Measurements from ENCODE around the gene ADGRL3.
"Not testable (repeated sequence)": the region's sequence is repeated elsewhere in the genome, so short reads cannot be mapped to it uniquely, and the experiment has no call there.

The ADGRL3 gene

DNA sequence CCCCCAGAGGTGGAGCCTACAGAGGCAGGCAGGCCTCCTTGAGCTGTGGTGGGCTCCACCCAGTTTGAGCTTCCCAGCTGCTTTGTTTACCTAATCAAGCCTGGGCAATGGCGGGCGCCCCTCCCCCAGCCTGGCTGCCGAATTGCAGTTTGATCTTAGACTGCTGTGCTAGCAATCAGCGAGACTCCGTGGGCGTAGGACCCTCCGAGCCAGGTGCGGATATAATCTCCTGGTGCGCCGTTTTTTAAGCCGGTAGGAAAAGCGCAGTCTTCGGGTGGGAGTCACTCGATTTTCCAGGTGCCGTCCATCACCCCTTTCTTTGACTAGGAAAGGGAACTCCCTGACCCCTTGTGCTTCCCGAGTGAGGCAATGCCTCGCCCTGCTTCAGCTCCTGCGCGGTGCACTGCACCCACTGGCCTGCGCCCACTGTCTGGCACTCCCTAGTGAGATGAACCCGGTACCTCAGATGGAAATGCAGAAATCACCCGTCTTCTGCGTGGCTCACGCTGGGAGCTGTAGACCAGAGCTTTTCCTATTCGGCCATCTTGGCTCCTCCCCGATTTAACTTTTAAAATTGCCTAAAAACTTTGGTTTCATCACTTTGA, 446.7 kb downstream of the ADGRL3 start:
- DNase-seq (ENCODE audit: low read depth), result not testable (repeated sequence)

DNA sequence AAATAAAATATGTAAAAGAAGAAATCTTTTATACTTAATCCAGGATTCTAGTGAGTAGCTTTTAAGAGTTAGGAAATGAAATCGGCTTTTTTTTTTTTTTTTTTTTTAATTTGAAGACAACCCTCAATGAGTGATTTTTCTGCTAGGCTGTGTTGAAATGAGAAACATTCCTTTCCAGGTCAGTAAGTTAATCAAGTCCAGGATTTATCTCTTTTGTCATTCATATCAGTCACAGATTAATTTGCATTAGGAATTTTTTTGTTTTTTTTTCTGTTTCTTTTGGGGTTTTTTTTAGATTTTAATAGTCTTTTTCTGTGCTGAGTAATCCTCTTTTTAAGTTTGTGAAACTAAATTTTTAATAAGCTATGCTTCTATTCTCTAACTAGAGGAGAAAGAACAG, 448.1 kb downstream of the ADGRL3 start:
- no peak for DNase-seq (ENCODE audit: low read depth)

DNA sequence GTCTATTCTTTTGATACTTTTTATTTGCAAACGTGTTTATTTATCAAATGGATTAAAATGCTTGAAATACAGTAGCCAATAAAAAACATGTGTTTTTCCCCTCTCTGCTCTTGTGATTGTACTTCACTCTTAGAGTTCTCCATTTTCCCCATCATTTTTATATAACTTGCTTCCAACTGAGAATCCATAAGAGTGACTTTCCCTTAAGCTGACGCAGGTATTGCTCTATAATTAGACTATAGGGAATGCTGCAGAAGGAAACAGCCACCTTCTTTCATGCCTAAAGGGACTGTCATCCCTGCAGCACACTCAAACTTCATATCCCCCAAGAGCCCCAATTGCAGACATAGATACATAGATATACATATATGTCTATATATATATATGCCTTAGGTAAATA, 456.9 kb downstream of the ADGRL3 start:
- DNase-seq (ENCODE audit: low read depth), result no peak

DNA sequence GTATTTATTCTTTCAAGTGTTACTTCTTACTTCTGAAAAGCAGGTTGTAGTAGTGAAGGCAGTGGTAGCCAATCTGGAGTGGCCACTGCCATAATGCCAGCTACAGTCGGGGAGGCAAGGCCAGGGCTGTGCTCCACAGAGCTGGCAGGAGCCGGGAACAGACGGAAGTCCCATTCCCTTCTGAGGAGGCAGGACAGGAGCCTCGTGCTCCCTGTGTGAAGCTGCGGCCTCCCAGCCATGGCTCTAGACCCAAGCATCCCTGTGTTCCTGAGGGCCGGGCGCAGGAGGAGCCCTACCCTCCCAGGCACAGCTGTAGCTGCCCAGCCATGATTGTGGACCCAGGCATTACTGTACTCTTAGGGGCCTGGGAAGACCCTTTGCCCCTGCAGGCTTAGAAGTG, 461.8 kb downstream of the ADGRL3 start:
- DNase-seq (ENCODE audit: low read depth), result no peak

DNA sequence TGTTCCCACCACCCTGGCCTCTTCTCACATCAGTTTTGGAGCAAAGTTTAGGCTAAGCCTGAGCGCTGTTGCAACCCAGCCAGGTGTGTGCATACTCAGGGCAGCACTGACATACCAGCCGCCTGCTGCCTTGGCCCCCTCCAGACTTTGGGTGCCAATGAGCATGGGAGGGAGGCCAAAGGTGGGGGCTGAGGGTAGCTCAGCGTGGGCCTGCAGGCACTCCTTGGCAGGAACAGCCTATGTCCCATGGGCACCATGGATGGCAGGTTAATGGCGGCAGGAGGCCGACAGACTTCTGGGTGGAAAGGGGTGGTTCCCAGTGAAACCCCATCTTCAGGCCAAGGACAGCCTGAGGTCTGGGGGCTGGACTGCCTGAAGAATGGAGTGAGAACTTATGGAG, 462.2 kb downstream of the ADGRL3 start:
- no peak for DNase-seq (ENCODE audit: low read depth)

DNA sequence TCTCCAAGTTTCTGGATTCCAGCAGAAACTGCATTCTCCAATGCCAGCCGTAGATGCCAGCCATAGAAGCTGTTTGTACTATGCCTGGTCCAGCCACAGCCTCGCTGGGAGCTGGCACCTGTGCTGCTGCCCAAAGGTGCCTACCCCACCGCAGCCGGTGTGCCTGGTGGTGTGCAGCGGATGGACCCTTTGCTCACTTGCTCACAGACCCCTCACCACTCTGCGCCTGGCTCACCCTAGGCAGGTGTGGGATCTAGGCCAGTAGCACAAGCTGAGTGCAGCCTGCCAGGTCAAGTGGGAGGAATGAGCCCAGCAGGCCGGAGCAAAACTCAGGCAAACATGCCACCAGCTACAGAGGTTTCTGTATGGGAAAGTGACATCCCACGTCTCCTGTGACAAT, 463.2 kb downstream of the ADGRL3 start:
- no peak for DNase-seq (ENCODE audit: low read depth)

DNA sequence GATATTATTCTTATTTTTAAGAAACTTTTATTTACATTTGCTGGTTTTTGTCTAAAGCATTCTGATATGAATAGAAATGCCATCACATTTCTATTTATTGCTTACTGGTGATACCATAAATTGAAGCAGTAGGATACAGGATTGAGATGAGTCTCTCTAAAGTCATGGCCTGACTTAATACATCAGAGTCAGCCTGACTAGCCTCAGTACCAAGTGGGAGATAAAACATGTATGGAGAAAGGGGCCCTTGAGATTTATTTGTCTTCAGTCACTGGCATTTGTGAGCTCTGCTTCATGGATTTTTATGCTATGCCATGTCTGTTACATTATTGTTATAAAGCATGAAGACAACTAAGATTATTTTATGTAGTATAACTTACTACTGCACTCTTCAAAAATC, 465.5 kb downstream of the ADGRL3 start:
- DNase-seq (ENCODE audit: low read depth), result no peak

DNA sequence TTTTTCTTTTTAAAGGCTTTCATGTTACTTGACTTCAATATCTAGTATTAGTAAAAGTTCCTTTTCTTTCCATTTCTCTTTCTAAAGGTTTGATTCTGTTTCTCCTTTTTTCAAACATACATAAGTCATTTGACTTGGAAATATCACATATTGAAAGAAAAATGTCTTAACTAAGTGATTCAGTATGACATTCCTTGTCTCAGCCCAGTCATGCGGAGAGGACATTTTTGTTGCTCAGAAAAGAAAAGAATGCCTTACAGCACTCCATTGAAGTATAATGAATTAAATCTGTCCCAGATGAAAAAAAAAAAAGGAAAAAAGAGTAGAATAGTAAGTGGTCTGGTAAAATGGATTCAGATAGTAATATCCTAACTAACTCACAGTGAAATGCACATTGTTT, 466.1 kb downstream of the ADGRL3 start:
- no peak for DNase-seq (ENCODE audit: low read depth)

DNA sequence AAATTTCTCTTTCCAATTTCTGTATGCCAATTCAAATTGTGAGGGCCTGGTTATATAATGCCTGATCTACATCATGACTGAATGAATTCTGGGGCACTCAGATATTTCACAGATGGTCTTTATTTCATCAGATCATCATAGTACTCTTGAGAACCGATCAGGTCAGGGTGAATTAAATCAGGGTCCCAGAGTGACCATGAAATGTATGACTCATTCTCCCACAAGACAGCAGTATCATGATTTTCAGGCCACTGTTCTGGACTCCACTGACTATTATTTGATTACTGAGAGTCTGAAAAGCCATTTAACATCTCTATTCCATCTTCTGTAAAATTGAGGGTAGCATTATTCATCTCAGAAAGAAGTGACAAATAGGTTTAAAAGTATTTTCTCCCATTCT, 471.5 kb downstream of the ADGRL3 start:
- DNase-seq (ENCODE audit: low read depth), result no peak

DNA sequence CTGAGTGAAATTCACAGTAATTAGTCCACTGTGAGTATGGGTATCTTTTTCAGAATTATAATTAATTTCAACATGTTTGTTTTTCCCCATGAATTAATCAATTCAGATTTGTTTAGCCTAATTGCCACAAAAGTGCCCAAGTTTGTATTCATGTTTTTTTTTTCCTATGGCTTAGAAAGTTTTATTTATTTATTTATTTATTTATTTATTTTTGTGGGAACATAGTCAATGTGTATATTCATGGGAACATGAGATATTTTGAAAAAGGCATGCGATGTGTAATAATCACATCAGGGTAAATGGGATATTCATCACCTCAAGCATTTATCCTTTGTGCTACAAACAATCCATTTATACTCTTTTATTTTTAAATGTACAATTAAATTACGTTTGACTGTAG, 475.3 kb downstream of the ADGRL3 start:
- DNase-seq (ENCODE audit: low read depth), result no peak

DNA sequence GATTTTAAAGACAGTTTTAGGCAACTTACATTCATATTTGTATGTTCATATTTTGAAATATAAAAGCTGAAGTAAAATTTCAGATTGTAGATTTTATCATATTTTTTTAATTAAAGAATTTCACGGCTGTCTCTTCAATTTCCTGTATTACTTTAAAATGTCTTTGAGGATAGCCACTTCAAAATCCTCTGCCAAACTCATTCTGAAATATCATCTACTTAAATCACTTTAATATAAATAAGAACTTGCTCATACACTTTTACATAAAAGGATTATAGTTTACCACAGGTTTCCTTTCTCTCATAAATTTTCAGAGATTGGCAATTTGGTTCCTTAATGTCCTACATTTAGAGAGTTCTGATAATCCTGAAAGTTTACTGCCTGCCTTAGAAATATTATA, 478.2 kb downstream of the ADGRL3 start:
- no peak for DNase-seq (ENCODE audit: low read depth)

DNA sequence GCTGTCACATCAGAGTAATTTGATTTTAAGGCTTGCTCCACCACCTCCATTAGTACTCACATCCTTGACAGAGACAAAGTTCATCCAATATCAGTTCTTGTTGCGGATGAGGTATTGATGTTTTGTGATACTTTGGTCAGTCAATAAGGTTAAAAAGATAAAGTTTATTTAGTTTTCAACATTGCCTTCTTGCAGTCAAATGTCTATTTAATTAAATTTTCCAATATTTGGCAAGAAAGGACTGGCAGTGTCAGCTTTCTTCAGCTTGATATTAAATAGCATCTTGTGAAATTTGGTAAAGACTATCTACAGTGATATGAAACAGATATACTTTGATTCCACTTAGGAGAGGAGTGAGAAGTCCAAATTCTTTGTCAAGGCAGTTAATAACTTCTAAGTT, 493.4 kb downstream of the ADGRL3 start:
- no peak for DNase-seq (ENCODE audit: low read depth)

DNA sequence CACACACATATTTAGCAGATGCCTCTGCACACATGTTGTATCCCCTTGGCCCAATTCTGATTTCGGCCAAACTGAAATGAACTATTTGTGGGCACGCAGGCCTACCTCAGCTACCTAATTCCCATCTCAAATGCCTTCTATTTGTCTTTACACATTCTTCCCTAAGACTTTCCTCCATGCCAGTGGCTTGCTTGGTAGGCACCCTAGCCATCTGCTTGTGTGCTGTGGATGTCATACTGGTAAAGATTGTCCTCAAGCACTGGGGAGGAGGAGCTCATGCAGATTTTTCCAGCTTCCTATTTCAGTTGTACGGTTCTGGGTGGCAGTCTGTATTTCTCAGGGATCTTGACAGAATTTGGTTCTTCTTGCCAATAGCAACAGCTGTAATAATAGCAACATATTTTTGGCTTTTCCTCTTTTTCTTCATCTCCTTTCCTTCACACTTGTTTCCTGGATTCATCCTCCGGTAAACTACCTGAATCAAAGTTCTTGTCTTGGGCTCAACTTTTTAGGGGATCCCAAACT, 514.3 kb downstream of the ADGRL3 start:
- DNase-seq (ENCODE audit: low read depth), result no peak

DNA sequence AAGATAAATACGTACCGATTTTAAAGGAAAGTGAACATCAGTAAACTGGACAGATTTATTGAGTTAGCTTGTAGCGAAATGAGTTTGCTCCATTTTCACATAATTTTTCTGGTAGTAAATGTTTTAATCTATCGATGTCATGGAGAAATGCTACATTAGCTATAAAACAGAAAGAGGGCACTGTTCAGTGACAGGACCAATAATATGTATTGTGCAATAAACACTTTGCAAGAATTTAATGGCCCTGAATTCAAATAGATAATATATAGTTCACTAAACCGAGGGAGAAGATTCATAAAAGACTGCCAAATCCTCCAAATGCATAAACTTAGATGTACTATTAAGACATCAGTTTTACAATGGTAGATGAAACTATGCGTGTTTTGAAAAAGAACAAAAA, 516.3 kb downstream of the ADGRL3 start:
- no peak for DNase-seq (ENCODE audit: low read depth)

DNA sequence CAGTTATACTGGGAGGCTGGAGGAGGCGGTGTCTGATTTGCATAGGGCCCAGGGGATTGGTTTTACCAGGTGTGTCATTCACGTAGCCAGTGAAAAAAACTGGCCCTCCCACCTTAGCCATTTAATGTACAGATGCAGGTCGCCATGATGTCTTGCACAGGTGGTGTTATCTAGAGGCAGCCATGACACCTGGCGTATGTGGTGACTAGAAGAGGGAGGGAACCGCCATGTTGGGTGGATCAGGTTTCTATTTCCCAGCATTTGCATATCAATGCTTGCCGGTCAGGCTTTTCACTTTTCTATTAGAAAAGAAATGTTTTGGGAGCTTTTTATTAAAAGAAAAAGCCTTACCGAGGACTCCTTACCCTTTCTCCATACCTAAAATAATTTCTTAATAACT, 523.4 kb downstream of the ADGRL3 start:
- no peak for DNase-seq (ENCODE audit: low read depth)

DNA sequence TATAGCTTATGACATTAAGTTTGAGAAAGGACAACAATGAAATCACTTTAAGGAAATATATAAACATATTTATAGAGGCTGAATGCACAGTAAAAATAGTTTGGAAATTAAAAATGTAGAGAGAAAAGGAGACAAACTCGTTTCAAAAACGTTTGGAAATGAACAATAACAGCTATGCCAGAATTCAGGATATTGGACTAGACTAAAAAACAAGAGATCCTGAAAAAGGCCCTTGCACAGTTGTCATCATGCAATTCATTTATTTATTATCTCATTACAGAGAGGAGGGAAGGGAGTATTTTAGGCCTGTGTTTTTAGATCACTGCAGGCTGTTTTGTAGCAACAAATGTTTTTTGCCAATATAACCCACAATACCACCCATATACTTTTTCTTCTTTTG, 527.2 kb downstream of the ADGRL3 start:
- DNase-seq (ENCODE audit: low read depth), result no peak

DNA sequence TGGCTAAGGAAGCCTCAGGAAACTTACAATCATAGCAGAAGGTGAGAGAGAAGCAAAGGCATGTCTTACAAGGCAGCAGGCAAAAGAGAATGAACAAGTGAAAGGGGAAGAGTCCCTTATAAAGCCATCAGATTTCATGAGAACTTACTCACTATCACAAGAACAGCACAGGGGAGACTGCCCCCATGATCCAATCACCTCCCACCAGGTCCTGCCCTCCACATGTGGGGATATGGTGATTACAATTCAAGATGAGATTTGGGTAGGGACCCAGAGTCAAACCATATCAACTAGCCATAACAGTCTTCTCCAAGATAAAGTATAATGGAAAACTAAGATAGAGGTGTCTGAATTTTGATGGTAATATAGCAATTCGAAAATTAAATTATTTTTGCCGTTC, 534.3 kb downstream of the ADGRL3 start:
- no peak for DNase-seq (ENCODE audit: low read depth)

DNA sequence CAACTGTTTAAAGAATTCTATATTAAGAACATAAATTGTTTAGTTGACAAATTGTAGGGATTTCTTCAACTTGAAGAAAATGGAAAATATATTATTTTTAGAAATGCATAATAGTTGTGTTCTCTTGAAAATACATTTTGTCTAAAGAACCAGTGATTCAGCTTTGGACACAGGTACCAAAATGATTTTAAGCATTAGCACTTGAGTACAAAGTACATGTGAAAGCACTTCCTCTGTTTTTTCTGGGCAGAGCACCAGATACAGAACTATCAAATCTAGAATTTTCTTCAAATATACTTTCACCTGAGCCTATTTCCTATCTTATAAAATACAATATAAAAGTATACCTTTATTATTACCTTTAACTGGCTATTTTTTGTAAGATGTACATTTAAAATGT, 539.8 kb downstream of the ADGRL3 start:
- DNase-seq (ENCODE audit: low read depth), result no peak

DNA sequence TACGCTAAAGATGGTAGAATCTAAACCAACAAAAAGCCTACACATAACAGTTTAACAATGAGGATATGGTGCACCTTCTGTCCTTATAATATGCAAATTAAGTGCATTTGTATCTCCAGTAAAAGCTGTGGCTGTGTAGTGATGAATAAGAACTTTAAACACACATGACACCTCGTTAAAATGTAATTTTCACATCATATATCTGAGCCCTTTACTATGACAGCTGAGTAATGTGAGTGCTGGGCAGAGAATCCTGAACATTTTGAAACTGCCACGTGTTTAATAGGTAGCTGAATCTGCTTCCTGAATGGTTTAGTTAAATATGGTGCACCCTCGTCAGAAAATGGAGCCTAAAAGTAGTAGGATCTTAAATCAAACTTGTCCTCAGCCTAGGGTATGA, 540.8 kb downstream of the ADGRL3 start:
- no peak for DNase-seq (ENCODE audit: low read depth)

DNA sequence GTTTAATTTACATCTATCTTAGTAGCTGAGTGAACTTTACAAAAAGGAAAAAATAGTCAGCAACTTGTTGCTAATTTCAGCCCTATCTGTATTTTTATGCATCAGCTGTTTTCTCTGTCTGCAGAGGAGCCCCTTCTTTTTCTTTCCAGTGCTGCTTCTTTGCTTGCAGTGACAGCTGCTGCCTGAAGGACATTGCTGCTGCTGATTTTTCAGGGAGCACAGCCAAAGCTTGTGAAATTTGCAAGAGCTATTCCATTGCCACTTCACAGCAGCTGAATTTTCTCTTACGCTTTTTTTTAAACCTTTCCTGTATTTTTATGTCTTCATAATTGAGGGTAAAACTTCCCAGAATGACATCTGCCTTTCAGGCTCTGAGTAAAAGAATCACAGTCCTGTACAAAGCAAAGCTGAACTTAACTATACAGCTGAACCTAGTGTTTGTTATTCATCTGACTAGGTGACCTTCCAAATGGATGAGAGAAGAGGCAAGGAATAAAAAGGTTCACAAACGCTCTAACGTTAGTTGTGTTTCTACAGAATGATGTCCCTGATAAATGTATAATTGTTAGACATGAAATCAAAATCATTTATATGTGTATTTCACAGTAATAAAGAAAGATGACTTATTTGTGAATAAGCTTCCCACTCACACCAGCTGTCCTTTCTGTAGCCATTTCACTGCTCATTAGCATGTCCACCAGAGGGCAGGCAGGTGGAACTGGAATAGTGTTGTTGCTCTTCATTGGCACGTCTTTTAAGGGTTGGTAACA, 541.4 kb downstream of the ADGRL3 start:
- no peak for DNase-seq (ENCODE audit: low read depth)

DNA sequence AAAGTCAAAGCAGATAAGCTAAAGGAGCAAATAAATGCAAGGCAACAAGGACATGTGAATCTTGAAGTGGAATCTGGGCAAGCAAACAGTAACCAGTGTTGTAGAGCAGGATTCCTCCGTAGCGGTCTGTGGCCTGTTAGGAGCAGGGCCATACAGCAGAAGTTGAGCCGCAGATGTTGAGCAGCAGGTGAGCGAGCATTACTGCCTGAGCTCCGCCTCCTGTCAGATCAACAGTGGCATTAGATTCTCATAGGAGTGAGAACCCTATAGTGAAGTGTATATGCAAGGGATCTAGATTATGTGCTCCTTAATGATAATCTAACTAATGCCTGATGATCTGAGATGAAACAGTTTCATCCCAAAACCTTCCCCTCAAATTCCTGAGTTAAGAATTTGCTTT, 550.7 kb downstream of the ADGRL3 start:
- DNase-seq (ENCODE audit: low read depth), result no peak

DNA sequence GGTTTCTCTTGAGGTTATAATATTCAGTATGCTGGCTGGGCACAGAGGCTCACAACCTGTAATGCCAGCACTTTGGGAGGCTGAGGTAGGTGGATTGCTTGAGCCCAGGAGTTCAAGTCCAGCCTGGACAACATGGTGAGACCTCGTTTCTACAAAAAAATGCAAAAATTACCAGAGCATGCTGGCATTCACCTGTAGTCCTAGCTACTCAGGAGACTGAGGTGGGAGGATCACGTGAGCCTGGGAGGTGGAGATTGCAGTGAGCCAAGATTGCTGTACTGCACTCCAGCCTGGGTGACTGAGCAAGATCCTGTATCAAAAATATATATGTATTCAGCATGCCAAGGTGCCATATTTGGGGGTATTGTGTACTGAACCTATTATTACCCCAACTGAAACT, 552.5 kb downstream of the ADGRL3 start:
- no peak for DNase-seq (ENCODE audit: low read depth)

DNA sequence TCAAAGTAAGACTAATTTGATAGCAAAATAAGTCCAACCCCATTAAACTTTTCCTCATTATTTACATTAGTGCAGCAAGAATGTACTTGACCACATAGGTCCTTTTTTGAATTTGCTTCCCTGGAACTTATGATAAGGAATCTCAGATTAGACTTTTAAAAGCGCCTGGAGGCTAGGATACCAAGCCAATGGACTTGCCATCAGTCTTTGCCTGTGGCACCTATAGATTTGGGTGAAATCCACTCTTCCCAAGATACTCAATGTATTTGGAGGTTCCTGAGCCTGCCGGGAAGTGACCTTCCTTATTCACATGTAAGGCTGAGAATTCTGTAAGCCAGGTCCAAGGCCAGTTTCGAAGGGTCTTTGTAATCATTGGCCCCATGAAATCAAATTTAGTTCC, 553.6 kb downstream of the ADGRL3 start:
- no peak for DNase-seq (ENCODE audit: low read depth)

DNA sequence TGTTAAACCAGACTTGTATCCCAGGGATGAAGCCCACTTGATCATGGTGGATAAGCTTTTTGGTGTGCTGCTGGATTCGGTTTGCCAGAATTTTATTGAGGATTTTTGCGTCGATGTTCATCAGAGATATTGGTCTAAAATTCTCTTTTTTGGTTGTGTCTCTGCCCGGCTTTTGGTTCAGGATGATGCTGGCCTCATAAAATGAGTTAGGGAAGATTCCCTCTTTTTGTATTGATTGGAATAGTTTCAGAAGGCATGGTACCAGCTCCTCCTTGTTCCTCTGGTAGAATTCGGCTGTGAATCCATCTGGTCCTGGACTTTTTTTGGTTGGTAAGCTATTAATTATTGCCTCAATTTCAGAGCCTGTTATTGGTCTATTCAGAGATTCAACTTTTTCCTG, 556.8 kb downstream of the ADGRL3 start:
- not testable (repeated sequence) for DNase-seq (ENCODE audit: low read depth)
